ENCODE measurements around the gene PHYKPL.

The PHYKPL gene

GRCh38 chr5:178237431-178238312, 5.1 kb upstream of the PHYKPL start:
- no peaks in the 10 kb centered on the region for H3K9me3 ChIP-seq (ENCODE audit: insufficient read depth, low read depth, low read length)
- H3K36me3 ChIP-seq (ENCODE audit: insufficient read depth, low read length), result no peaks in the 10 kb centered on the region
- H3K4me1 ChIP-seq (ENCODE audit: insufficient read depth, low read length), result no peaks in the 10 kb centered on the region
- WGBS, result 92% methylated on average over 13 of the region's 13 CpGs
- no peak overlapping the region for H3K27ac ChIP-seq (ENCODE audit: low read depth, low read length)
- H3K9ac ChIP-seq (ENCODE audit: low read depth, low read length), result no peak overlapping the region
- no peaks in the 10 kb centered on the region for H3K27me3 ChIP-seq (ENCODE audit: insufficient read depth, low read length)
- H3K4me3 ChIP-seq (ENCODE audit: low read length), result no peak overlapping the region

GRCh38 chr5:178236679-178237078, 4.1 kb upstream of the PHYKPL start:
- Histone ChIP-seq H3K9me3 (ENCODE audit: insufficient read depth, low read depth, low read length) (no peaks in the 10 kb centered on the region), H3K4me3 (ENCODE audit: low read length) (no peak overlapping the region), H3K4me1 (ENCODE audit: insufficient read depth, low read length) (no peaks in the 10 kb centered on the region), H3K27ac (ENCODE audit: low read depth, low read length) (no peak overlapping the region), H3K9ac (ENCODE audit: low read depth, low read length) (no peak overlapping the region), H3K36me3 (ENCODE audit: insufficient read depth, low read length) (no peaks in the 10 kb centered on the region), H3K27me3 (ENCODE audit: insufficient read depth, low read length) (no peaks in the 10 kb centered on the region)
- 90% methylated on average over 4 of the region's 4 CpGs for whole genome bisulfite sequencing

- no peaks in the 10 kb centered on the region for H3K9me3 ChIP-seq (ENCODE audit: insufficient read depth, low read depth, low read length)
- peaks cover 4% of the 10 kb centered on the region; the same call in 1 of the 2 replicates for H3K4me1 ChIP-seq (ENCODE audit: insufficient read depth, low read length)
- WGBS, result 95% methylated on average over 9 of the region's 9 CpGs
- H3K4me3 ChIP-seq (ENCODE audit: low read length), result no peak overlapping the region
- H3K27ac ChIP-seq (ENCODE audit: low read depth, low read length), result no peak overlapping the region
- peaks cover 2% of the 10 kb centered on the region; the same call in 1 of the 2 replicates for H3K36me3 ChIP-seq (ENCODE audit: insufficient read depth, low read length)
- H3K9ac ChIP-seq (ENCODE audit: low read depth, low read length), result no peak overlapping the region
- no peaks in the 10 kb centered on the region for H3K27me3 ChIP-seq (ENCODE audit: insufficient read depth, low read length)
Measured at GRCh38 chr5:178236126-178236525, 3.5 kb upstream of the PHYKPL start.

GRCh38 chr5:178235588-178235974, 3.0 kb upstream of the PHYKPL start:
- H3K36me3 ChIP-seq (ENCODE audit: insufficient read depth, low read length), result peaks cover 7% of the 10 kb centered on the region
- H3K9me3 ChIP-seq (ENCODE audit: insufficient read depth, low read depth, low read length), result no peaks in the 10 kb centered on the region

GRCh38 chr5:178234750-178235587, 2.4 kb upstream of the PHYKPL start:
- no peaks in the 10 kb centered on the region for H3K27me3 ChIP-seq (ENCODE audit: insufficient read depth, low read length)
- H3K27ac ChIP-seq (ENCODE audit: low read depth, low read length), result no peak overlapping the region
- peaks cover 5% of the 10 kb centered on the region; the same call in 1 of the 2 replicates for H3K4me1 ChIP-seq (ENCODE audit: insufficient read depth, low read length)
- no peaks in the 10 kb centered on the region for H3K9me3 ChIP-seq (ENCODE audit: insufficient read depth, low read depth, low read length)
- 35% methylated on average over 12 of the region's 12 CpGs for WGBS
- H3K9ac ChIP-seq (ENCODE audit: low read depth, low read length), result no peak overlapping the region
- H3K4me3 ChIP-seq (ENCODE audit: low read length), result no peak overlapping the region
- H3K36me3 ChIP-seq (ENCODE audit: insufficient read depth, low read length), result peaks cover 13% of the 10 kb centered on the region

More at GRCh38 chr5:178235588-178235974, 3.0 kb upstream of the PHYKPL start:
- Histone ChIP-seq H3K27me3 (ENCODE audit: insufficient read depth, low read length) (no peaks in the 10 kb centered on the region), H3K4me1 (ENCODE audit: insufficient read depth, low read length) (peaks cover 5% of the 10 kb centered on the region; the same call in 1 of the 2 replicates), H3K4me3 (ENCODE audit: low read length) (no peak overlapping the region), H3K27ac (ENCODE audit: low read depth, low read length) (no peak overlapping the region), H3K9ac (ENCODE audit: low read depth, low read length) (no peak overlapping the region)
- WGBS, result 91% methylated on average over 3 of the region's 3 CpGs

GRCh38 chr5:178234121-178234749, 1.6 kb upstream of the PHYKPL start:
- 89% methylated on average over 7 of the region's 7 CpGs for WGBS
- Histone ChIP-seq H3K27me3 (ENCODE audit: insufficient read depth, low read length) (no peaks in the 10 kb centered on the region), H3K4me3 (ENCODE audit: low read length) (no peak overlapping the region), H3K27ac (ENCODE audit: low read depth, low read length) (no peak overlapping the region), H3K4me1 (ENCODE audit: insufficient read depth, low read length) (peaks cover 5% of the 10 kb centered on the region; the same call in 1 of the 2 replicates), H3K36me3 (ENCODE audit: insufficient read depth, low read length) (peaks cover 21% of the 10 kb centered on the region), H3K9ac (ENCODE audit: low read depth, low read length) (no peak overlapping the region), H3K9me3 (ENCODE audit: insufficient read depth, low read depth, low read length) (no peaks in the 10 kb centered on the region)

GRCh38 chr5:178232920-178233429, 373 bp upstream of the PHYKPL start:
- H3K27ac ChIP-seq (ENCODE audit: low read depth, low read length), result peak overlapping the region; percentile 83; the same call in 1 of the 2 replicates
- no peaks in the 10 kb centered on the region for H3K27me3 ChIP-seq (ENCODE audit: insufficient read depth, low read length)
- no peaks in the 10 kb centered on the region for H3K9me3 ChIP-seq (ENCODE audit: insufficient read depth, low read depth, low read length)
- peak overlapping the region; percentile 66 for H3K4me3 ChIP-seq (ENCODE audit: low read length)
- H3K36me3 ChIP-seq (ENCODE audit: insufficient read depth, low read length), result peaks cover 33% of the 10 kb centered on the region
- H3K4me1 ChIP-seq (ENCODE audit: insufficient read depth, low read length), result peaks cover 5% of the 10 kb centered on the region; the same call in 1 of the 2 replicates
- WGBS, result 67% methylated on average over 11 of the region's 11 CpGs
- no peak overlapping the region for H3K9ac ChIP-seq (ENCODE audit: low read depth, low read length)

GRCh38 chr5:178231539-178232123, 971 bp downstream of the PHYKPL start:
- peaks cover 45% of the 10 kb centered on the region for H3K36me3 ChIP-seq (ENCODE audit: insufficient read depth, low read length)
- no peaks in the 10 kb centered on the region for H3K9me3 ChIP-seq (ENCODE audit: insufficient read depth, low read depth, low read length)
- H3K4me1 ChIP-seq (ENCODE audit: insufficient read depth, low read length), result peaks cover 5% of the 10 kb centered on the region; the same call in 1 of the 2 replicates
- peak overlapping the region; percentile 66 for H3K4me3 ChIP-seq (ENCODE audit: low read length)
- H3K9ac ChIP-seq (ENCODE audit: low read depth, low read length), result peak overlapping the region; percentile 83
- no peaks in the 10 kb centered on the region for H3K27me3 ChIP-seq (ENCODE audit: insufficient read depth, low read length)
- H3K27ac ChIP-seq (ENCODE audit: low read depth, low read length), result peak overlapping the region; percentile 83
- 47% methylated on average over 21 of the region's 21 CpGs for WGBS

- 93% methylated on average over 9 of the region's 9 CpGs for WGBS
- H3K4me3 ChIP-seq (ENCODE audit: low read length), result peak overlapping the region; percentile 66
- H3K4me1 ChIP-seq (ENCODE audit: insufficient read depth, low read length), result peaks cover 5% of the 10 kb centered on the region; the same call in 1 of the 2 replicates
- no peaks in the 10 kb centered on the region for H3K9me3 ChIP-seq (ENCODE audit: insufficient read depth, low read depth, low read length)
- peaks cover 46% of the 10 kb centered on the region for H3K36me3 ChIP-seq (ENCODE audit: insufficient read depth, low read length)
- H3K27me3 ChIP-seq (ENCODE audit: insufficient read depth, low read length), result no peaks in the 10 kb centered on the region
- H3K9ac ChIP-seq (ENCODE audit: low read depth, low read length), result peak overlapping the region; percentile 83; the same call in 1 of the 2 replicates
- H3K27ac ChIP-seq (ENCODE audit: low read depth, low read length), result no peak overlapping the region
Measured at GRCh38 chr5:178230879-178231538, 1.6 kb downstream of the PHYKPL start.

- H3K27ac ChIP-seq (ENCODE audit: low read depth, low read length), result no peak overlapping the region
- 97% methylated on average over 10 of the region's 10 CpGs for WGBS
- no peak overlapping the region for H3K4me3 ChIP-seq (ENCODE audit: low read length)
- no peaks in the 10 kb centered on the region for H3K27me3 ChIP-seq (ENCODE audit: insufficient read depth, low read length)
- no peak overlapping the region for H3K9ac ChIP-seq (ENCODE audit: low read depth, low read length)
- H3K4me1 ChIP-seq (ENCODE audit: insufficient read depth, low read length), result peaks cover 5% of the 10 kb centered on the region; the same call in 1 of the 2 replicates
- H3K9me3 ChIP-seq (ENCODE audit: insufficient read depth, low read depth, low read length), result no peaks in the 10 kb centered on the region
- H3K36me3 ChIP-seq (ENCODE audit: insufficient read depth, low read length), result peaks cover 50% of the 10 kb centered on the region
Measured at GRCh38 chr5:178229861-178230260, 2.7 kb downstream of the PHYKPL start.

Data from HUES64 (cell line).